ENCODE measurements around the gene DCP1B. TPM values are rescaled to one million over a fixed set of nuclear protein-coding genes. Genes with fewer than 3 reads are reported as not detected.

Gene DCP1B
- total and polyA plus RNA-seq, 2 experiments from 2014 or later: 16.5 to 18.1 TPM

GRCh38 chr12:1925684-1926006 lies 78.6 kb downstream of the DCP1B start:
- Histone ChIP-seq H3K36me3 (ENCODE audit: low read depth) (no peaks in the 10 kb centered on the region), H3K79me2 (ENCODE audit: insufficient read depth) (no peaks in the 10 kb centered on the region), H3K9me2 (ENCODE audit: insufficient read depth) (no peaks in the 10 kb centered on the region), H3K4me2 (ENCODE audit: unreplicated experiment) (no peak overlapping the region), H3K4me1 (ENCODE audit: insufficient read depth) (0 out of 2 replicates have a peak, but pooled peaks cover 6% of the 10 kb centered on the region), H3K9ac (no peak overlapping the region), H3K27ac (no peak overlapping the region), H4K20me1 (ENCODE audit: insufficient read depth) (no peaks in the 10 kb centered on the region), H3K27me3 (replicated peaks; ENCODE audit: insufficient read depth) (peaks cover 42% of the 10 kb centered on the region), H3K9me3 (ENCODE audit: low read depth) (no peaks in the 10 kb centered on the region), H2AFZ (no peak overlapping the region), H3K4me3 (no peak overlapping the region), H3F3A (ENCODE audit: insufficient read depth) (no peaks in the 10 kb centered on the region)
- in situ Hi-C loops (cut with MboI): no loop called here
- WGBS, 2 experiments (ENCODE audit: low coverage in 1 of 2, low lambda C conversion rate in 2 of 2, missing lambda C conversion rate in 2 of 2): 53 to 65% methylated on average over 3 of the region's 3 CpGs
- DNase-seq: no peak
- TF ChIP-seq EZH2 (IDR thresholded peaks at IDR 0.05; ENCODE audit: insufficient read depth, poor library complexity, severe bottlenecking) (no peak), EZH2phosphoT487 (IDR thresholded peaks at IDR 0.05; ENCODE audit: insufficient read depth, low read depth) (no peak)

- no peaks in the 10 kb centered on the region for H3K9me3 ChIP-seq (ENCODE audit: low read depth)
- no peak for DNase-seq
- H2AFZ ChIP-seq: no peak overlapping the region
- no peaks in the 10 kb centered on the region for H3K79me2 ChIP-seq (ENCODE audit: insufficient read depth)
- no peak overlapping the region for H3K27ac ChIP-seq
- no peak overlapping the region for H3K4me2 ChIP-seq (ENCODE audit: unreplicated experiment)
- no peak overlapping the region for H3K9ac ChIP-seq
- no peaks in the 10 kb centered on the region for H3K36me3 ChIP-seq (ENCODE audit: low read depth)
- no peaks in the 10 kb centered on the region for H3K9me2 ChIP-seq (ENCODE audit: insufficient read depth)
- 49 to 60% methylated on average over 7 of the region's 7 CpGs for WGBS, 2 experiments (ENCODE audit: low coverage in 1 of 2, low lambda C conversion rate in 2 of 2, missing lambda C conversion rate in 2 of 2)
- 0 out of 2 replicates have a peak, but pooled peaks cover 6% of the 10 kb centered on the region for H3K4me1 ChIP-seq (ENCODE audit: insufficient read depth)
- no peaks in the 10 kb centered on the region for H3F3A ChIP-seq (ENCODE audit: insufficient read depth)
- no peak overlapping the region for H3K4me3 ChIP-seq
- no peaks in the 10 kb centered on the region for H4K20me1 ChIP-seq (ENCODE audit: insufficient read depth)
- in situ Hi-C loops (cut with MboI): no loop called here
- H3K27me3 ChIP-seq (replicated peaks; ENCODE audit: insufficient read depth): peaks cover 42% of the 10 kb centered on the region
- TF ChIP-seq EZH2phosphoT487 (IDR thresholded peaks at IDR 0.05; ENCODE audit: insufficient read depth, low read depth): no peak
- no peak for TF ChIP-seq EZH2 (IDR thresholded peaks at IDR 0.05; ENCODE audit: insufficient read depth, poor library complexity, severe bottlenecking)
Measured at GRCh38 chr12:1924996-1925683, 79.1 kb downstream of the DCP1B start.

GRCh38 chr12:1922985-1923384 lies 81.3 kb downstream of the DCP1B start:
- no peak overlapping the region for H3K9ac ChIP-seq
- 0 out of 2 replicates have a peak, but pooled peaks cover 4% of the 10 kb centered on the region for H3K4me1 ChIP-seq (ENCODE audit: insufficient read depth)
- no peaks in the 10 kb centered on the region for H3K36me3 ChIP-seq (ENCODE audit: low read depth)
- H3F3A ChIP-seq (ENCODE audit: insufficient read depth): no peaks in the 10 kb centered on the region
- no peak for TF ChIP-seq EZH2 (IDR thresholded peaks at IDR 0.05; ENCODE audit: insufficient read depth, poor library complexity, severe bottlenecking)
- TF ChIP-seq EZH2phosphoT487 (IDR thresholded peaks at IDR 0.05; ENCODE audit: insufficient read depth, low read depth): no peak
- 81 to 83% methylated on average over 12 of the region's 12 CpGs for WGBS, 2 experiments (ENCODE audit: low coverage in 1 of 2, low lambda C conversion rate in 2 of 2, missing lambda C conversion rate in 2 of 2)
- no peaks in the 10 kb centered on the region for H4K20me1 ChIP-seq (ENCODE audit: insufficient read depth)
- in situ Hi-C loops (cut with MboI): no loop called here
- no peaks in the 10 kb centered on the region for H3K9me3 ChIP-seq (ENCODE audit: low read depth)
- no peak overlapping the region for H2AFZ ChIP-seq
- DNase-seq: no peak
- H3K27me3 ChIP-seq (replicated peaks; ENCODE audit: insufficient read depth): peaks cover 31% of the 10 kb centered on the region
- H3K79me2 ChIP-seq (ENCODE audit: insufficient read depth): no peaks in the 10 kb centered on the region
- no peak overlapping the region for H3K4me2 ChIP-seq (ENCODE audit: unreplicated experiment)
- no peak overlapping the region for H3K27ac ChIP-seq
- H3K9me2 ChIP-seq (ENCODE audit: insufficient read depth): no peaks in the 10 kb centered on the region
- no peak overlapping the region for H3K4me3 ChIP-seq

GRCh38 chr12:1922075-1922709 lies 82.1 kb downstream of the DCP1B start:
- Histone ChIP-seq H3K27ac (no peak overlapping the region), H3K9me3 (ENCODE audit: low read depth) (no peaks in the 10 kb centered on the region), H3K9ac (no peak overlapping the region), H3K4me2 (ENCODE audit: unreplicated experiment) (no peak overlapping the region), H4K20me1 (ENCODE audit: insufficient read depth) (no peaks in the 10 kb centered on the region), H3K36me3 (ENCODE audit: low read depth) (no peaks in the 10 kb centered on the region), H3F3A (ENCODE audit: insufficient read depth) (no peaks in the 10 kb centered on the region), H3K27me3 (replicated peaks; ENCODE audit: insufficient read depth) (peaks cover 31% of the 10 kb centered on the region), H3K79me2 (ENCODE audit: insufficient read depth) (no peaks in the 10 kb centered on the region), H3K9me2 (ENCODE audit: insufficient read depth) (no peaks in the 10 kb centered on the region), H3K4me3 (no peak overlapping the region), H2AFZ (no peak overlapping the region), H3K4me1 (ENCODE audit: insufficient read depth) (no peaks in the 10 kb centered on the region)
- 76 to 84% methylated on average over 26 to 40 of the region's 40 CpGs for WGBS, 2 experiments (ENCODE audit: low coverage in 1 of 2, low lambda C conversion rate in 2 of 2, missing lambda C conversion rate in 2 of 2)
- TF ChIP-seq EZH2phosphoT487 (IDR thresholded peaks at IDR 0.05; ENCODE audit: insufficient read depth, low read depth) (no peak), EZH2 (IDR thresholded peaks at IDR 0.05; ENCODE audit: insufficient read depth, poor library complexity, severe bottlenecking) (no peak)
- in situ Hi-C loops (cut with MboI): no loop called here
- no peak for DNase-seq
